ENCODE results near the gene COG4.

The COG4 gene

DNA sequence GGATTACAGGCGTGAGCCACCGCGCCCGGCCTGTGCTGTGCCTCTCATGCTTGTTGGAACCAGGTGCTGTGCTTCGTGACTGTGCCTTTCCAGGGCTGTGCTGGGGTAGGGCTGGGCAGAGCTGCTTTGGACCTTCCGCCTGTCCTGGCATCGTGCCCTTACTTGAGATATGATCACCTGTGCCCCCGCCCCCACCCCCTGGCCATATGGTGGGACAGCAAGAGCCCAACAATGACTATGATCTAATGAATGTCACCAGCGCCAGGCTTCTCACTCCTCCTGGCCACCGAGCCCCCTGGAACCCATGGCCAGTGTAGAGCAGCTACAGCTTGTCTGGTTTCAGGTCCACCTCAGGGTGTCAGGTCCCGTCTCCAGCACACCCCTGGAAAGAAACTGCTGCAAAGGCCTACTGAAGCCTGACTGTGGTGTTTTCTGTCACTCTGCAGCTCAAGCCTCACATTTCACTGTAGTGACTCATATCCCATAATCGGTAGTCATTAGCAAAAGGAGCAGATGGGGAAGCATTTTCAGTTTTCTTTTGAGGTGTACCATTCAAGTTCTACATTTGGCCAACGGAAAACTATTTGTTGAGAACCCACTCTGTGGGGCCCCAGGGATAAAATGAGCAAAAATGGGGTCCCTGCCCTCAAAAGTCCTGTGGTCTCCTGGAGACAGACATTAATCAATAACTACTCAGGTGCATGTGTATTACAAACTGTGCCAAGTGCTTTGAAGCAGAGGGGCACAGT lies 46.9 kb downstream of the COG4 start:
- DNase-seq: no peak

DNA sequence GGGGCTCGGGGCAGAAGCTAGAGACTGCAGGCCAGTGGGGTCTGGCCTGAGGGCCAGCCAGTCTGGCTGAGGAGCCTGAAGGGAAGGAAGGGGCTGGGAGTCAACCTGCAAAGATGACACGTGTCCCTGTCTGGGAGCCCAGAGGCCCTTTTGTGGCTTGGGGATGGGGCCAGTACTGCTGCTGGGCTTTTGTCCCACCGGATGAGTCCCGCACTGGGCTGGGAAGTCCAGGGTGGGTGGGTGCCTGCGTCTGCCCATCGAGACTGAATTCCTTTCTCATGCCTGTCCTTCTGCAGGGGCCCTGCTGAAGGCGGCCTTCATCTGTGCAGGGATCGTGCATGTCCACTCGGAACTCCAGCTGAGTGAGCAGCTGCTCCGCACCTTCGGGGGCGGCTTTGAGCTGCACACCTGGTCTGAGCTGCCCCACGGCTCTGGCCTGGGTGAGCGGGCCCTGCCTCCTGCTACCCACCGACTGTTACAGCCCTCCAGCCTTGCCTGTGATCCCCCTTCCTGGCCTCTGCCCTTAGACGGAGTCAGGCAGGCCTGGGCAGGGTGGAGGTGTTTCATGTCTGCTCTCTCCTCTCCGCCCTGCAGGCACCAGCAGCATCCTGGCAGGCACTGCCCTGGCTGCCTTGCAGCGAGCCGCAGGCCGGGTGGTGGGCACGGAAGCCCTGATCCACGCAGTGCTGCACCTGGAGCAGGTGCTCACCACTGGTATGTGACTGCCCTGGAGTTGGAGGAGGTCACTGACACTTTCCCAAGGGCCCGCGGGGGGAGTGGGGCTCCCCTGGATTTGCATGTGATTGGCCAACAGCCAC lies 48.1 kb downstream of the COG4 start:
- DNase-seq: no peak

DNA sequence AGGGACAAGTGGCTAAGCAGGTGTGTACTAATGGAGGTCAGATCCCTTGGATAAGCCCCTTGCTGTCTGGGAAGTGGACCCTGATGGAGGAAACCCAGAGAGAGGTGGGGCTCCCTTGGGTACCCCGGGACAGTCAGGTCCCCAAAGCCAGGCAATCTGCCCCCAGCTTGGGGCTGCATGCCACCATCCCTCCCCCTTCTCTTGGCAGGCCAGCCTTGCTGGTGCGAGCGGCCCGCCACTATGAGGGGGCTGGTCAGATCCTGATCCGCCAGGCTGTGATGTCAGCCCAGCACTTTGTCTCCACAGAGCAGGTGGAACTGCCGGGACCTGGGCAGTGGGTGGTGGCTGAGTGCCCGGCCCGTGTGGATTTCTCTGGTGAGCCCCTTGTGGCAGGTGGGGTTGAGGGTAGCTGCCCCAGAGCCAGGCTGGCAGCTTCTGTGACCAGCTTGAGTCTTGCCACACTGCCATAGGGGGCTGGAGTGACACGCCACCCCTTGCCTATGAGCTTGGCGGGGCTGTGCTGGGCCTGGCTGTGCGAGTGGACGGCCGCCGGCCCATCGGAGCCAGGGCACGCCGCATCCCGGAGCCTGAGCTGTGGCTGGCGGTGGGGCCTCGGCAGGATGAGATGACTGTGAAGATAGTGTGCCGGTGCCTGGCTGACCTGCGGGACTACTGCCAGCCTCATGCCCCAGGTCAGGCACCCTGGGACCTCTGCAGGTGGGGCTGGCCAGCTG lies 48.9 kb downstream of the COG4 start:
- DNase-seq: no peak

DNA sequence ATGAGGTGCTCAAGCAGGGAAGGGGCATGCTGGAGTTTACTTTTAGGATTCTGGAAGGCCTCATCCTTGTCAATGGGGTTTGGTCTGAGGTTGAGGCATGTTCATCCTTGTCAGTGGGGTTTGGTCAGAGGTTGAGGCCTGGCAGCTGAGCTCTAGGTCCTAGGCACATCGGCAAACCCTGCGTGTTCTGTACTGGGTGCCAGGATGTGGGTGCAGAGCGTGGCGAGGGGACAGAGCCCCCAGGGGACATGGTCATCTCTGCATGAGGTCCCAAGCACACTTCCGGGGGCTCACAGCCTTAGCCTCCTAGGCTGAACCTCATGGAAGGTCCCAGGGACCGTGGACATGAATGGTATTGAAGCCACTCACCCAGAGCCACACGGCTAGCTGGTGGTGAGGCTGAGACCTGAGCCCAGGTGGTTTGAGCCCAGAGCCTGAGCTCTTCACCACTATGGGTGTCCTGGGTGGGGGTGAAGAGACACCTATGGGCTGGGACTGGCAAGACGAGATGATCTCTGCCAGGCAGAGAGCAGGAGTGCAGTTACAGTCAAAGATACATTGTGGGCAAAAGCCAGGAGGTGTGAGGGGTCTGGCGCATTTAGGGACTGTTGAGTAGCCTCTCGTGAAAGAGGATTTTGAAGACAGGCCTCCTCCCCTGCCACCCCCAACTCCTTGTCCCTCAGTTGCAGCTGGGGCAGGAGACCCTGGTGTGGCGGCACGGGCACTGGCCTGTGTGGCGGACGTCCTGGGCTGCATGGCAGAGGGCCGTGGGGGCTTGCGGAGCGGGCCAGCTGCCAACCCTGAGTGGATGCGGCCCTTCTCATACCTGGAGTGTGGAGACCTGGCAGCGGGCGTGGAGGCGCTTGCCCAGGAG lies 49.7 kb downstream of the COG4 start:
- no peak for DNase-seq

DNA sequence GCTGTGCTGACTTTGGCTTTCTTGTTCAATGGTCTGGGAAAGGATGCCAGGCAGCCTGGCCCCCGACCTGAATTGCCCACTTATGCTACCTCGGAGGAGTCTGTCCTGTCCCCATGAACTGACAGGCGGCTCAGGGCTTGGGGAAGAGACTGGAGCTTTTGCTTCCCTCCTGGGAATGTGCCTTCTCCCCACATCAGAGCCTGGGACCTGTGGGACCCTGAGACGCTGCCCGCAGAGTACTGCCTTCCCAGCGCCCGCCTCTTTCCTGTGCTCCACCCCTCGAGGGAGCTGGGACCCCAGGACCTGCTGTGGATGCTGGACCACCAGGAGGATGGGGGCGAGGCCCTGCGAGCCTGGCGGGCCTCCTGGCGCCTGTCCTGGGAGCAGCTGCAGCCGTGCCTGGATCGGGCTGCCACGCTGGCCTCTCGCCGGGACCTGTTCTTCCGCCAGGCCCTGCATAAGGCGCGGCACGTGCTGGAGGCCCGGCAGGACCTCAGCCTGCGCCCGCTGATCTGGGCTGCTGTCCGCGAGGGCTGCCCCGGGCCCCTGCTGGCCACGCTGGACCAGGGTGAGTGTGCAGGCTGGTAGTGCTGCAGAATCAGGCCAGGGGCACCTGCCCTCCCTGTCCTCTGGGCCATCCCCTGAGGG lies 50.4 kb downstream of the COG4 start:
- DNase-seq: no peak

DNA sequence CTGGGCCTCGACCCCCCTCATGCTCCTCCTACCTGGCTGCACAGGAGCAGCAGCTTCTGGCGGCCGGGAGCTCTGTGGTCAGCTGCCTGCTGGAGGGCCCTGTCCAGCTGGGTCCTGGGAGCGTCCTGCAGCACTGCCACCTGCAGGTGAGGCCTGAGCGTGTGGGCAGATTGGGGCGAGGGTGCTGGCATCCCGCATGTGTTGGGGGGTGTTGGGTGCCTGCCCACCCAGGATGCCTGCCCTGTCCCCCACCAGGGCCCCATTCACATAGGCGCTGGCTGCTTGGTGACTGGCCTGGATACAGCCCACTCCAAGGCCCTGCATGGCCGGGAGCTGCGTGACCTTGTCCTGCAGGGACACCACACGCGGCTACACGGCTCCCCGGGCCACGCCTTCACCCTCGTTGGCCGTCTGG lies 52.4 kb downstream of the COG4 start:
- no peak for DNase-seq

DNA sequence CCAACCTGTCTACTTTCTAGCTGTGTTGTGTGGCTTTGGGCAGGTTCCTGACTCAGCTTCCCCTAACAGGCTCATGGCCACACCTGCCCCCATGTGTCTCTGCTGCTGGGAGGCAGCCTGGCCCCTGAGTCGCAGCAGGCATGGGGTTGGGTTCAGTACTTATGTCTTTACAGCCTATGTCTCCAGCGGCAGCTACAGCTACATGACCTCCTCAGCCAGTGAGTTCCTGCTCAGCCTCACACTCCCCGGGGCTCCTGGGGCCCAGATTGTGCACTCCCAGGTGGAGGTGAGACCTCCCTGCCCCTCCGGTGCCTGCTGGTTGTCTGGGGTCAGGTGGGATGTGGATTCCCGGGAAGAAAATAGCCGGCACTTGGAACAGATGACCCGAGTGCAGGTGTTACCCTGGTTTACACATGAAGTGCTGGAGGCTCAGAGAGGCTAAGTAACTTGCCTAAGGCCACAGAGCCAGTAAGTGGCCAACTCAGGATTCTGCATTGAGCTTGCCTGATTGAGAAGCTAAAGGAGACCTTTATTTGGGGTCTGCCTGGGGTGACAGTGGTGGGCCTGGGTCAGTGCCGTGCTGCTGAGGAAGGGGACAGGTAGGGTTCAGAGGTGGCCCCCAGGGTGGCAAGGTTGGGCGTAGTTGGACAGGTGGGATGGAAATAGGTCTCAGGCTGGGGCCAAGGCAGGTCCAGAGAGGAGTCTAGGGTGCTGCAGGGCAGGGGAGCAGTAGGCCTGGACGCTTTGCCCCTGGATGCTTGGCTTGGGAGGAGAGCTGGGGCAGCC lies 53.0 kb downstream of the COG4 start:
- no peak for DNase-seq

DNA sequence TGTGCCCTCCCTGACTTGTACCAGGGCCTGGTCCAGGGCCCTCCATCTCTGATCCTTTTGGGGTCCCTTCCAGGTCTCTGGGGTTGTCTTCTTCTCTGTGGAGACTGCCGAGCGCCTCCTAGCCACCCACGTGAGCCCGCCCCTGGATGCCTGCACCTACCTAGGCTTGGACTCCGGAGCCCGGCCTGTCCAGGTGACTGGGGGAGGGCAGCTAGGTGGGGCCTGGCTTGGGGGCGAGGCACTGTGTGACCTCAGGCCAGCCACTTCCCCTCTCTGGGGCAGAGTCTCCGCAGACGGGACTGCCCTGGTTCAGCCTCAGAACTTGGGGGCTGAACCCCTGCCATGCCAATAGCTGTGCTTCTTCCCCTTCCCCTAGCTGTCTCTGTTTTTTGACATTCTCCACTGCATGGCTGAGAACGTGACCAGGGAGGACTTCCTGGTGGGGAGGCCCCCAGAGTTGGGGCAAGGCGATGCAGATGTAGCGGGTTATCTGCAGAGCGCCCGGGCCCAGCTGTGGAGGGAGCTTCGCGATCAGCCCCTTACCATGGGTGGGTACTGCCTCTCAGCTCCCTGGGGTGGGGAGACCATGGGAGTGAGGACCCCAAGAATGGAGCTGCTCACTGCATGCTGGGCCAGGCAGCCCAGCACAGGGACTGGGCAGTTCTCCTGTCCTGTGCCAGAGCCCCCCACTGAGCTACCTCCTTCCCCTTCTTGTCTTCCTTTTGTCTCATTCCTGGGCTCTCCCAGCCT lies 54.4 kb downstream of the COG4 start:
- DNase-seq: no peak

DNA sequence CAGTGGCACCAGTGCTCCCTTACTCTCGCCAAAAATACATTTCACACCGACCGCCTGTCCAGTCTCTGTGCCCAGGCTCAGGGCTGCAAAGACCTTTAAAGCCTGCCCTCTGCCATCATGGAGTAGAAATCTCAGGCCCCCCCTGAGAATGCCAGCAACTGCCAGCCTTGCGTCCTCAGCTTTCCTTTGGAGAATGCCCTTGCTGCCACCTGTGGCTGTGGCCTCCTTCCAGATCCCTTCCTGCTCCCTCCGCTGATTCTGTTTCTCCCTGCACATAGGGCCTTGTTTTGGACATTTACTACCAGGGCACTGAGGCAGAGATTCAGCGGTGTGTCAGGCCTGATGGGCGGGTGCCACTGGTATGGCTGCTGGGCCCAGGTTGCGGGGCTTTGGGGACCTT lies 55.7 kb downstream of the COG4 start:
- DNase-seq: no peak

DNA sequence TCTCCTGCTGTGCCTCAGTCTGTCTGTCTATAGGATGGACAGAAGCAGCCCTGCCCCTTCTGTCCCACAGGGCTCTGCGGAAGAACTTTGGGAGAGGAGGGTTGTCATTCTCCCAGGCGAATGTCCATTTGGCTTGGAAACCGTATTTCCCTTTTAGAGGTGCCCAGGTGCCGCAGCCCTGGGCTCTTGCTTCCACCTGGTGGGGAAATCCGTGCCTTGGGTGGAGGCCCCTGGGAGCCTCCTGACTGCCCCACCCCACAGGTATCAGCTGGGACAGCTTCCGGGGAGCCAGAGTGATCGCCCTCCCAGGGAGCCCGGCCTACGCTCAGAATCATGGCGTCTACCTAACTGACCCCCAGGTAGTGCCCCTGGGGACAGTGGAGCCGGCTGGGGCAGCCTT lies 56.2 kb downstream of the COG4 start:
- DNase-seq: no peak

DNA sequence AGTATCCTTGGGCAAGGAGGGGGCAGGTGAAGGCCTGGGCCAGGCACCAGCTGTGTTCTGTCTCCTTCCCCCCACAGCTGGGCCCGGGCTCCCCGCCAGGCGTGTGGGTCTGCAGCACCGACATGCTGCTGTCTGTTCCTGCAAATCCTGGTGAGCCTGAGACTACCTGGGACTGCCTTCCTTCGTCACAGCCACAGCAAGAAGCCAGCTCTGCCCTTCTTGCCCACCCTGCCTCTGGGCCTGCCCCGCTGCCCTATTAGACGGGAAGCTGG lies 56.6 kb downstream of the COG4 start:
- DNase-seq: no peak

DNA sequence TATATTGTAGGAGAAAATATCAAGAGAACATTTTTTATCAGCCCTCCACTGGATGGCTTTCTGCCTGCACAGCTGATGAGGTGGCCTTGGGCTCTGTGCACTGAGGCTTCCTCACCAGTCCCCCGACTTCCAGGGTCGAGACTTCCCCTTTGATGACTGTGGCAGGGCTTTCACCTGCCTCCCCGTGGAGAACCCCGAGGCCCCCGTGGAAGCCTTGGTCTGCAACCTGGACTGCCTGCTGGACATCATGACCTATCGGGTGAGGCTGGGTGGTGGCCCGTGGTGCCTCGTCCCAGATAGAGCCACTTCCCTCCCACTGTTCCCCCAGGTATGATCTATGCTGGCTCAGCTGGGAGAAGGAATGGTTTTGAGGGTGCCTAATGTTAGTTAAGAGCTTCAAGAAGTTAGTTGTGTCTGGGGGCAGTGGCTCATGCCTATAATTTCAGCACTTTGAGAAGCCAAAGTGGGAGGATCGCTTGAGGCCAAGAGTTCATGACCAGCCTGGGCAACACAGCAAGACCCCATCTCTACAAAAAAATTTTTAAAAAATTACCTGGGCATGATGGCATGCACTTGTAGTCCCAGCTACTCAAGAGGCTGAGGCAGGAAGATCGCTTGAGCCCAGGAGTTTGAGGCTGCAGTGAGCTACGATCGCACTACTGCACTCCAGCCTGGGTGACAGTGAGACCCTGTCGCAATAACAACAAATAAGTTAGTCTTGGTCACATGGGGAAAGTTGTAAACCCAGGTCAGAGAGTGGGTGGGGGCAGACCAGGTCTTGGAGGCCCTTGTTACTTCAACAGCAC lies 57.2 kb downstream of the COG4 start:
- no peak for DNase-seq

DNA sequence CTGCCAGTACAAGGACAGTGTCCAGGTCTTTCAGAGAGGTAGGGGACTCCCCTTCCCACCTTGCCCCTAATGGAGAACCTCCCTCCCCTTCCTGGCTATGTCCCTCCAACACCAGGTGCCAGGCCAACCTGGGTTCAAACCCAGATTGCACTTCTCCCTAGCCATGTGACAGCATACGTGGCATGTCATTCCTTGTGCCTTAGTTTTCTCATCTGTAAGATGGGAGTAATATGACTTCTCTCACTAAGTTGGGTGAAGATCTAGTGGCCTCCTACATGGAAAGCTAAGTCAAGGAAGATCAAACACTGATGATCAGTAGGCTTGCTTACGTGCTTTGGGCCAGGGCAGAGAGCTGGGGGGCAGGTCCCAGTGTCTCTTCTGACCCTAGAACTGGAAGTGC lies 60.1 kb downstream of the COG4 start:
- no peak for DNase-seq

DNA sequence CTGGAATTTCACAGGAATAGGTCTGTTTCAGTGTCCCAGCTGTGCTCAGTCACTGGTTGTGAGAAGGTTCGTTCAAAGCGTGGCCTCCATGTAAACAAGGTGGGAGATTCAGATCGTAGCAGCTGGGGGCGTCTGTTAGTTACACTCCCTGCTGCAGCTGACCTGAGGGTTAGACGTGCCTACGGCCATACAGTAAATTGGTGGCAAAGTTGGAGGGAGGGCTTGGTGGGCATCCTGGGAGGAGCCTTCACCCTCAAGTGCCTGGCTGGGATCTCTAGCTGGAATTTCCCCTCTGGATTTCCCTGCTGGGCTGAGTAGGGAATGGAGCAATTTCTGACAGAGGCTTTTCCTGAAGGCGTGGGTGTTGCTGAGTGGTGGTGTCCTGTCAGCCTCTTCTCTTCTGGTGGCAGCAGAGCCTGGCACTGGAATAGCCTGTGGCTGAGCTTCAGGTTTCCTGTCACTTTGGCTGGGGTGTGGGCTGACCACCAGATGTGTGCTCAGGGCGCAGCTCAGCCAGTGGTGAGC lies 62.6 kb downstream of the COG4 start:
- no peak for DNase-seq

DNA sequence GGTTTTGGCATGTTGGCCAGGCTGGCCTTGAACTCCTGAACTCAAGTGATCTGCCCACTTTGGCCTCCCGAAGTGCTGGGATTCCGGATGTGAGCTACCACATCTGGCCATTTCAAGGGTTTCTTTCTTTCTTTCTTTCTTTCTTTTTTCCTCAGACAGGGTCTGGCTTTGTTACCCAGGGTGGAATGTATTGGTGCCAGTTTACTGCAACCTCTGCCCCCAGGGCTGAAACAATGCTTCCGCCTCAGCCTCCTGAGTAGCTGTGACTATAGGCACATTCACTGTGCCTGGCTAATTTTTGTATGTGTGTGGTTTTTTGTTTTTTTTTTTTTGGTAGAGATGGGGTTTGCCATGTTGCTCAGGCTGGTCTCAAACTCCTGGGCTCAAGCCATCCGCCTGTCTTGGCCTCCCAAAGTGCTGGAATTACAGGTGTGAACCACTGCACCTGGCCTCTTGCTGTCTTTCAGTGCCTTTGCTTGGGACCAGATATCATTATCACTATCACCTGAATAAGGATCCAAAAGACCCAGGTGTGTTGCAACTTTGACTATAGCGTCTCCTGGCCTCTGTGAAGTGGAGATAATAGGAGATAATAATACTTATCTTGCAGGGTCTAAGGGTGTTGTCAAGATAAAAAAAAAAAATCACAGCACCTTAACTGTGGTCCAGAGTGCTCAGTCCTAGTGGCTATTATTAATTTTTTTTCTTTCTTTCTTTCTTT lies 65.7 kb downstream of the COG4 start:
- no peak for DNase-seq

DNA sequence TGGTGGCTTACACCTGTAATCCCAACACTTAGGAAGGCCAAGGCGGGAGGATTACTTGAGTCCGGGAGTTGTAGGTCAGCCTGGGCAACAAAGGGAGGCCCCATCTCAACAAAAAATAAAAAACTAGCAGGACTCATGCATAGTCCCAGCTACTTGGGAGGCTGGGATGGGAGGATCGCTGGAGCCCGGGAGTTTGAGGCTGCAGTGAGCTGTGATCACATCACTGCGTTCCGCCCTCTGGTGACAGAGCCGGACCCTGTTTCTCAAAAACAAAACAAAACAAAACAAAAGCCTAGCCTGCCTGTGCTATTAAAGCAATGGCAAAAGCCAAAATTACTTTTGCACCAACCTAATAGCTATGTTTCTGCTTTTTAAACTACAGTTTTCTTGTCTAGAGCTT lies 67.4 kb downstream of the COG4 start:
- no peak for DNase-seq

DNA sequence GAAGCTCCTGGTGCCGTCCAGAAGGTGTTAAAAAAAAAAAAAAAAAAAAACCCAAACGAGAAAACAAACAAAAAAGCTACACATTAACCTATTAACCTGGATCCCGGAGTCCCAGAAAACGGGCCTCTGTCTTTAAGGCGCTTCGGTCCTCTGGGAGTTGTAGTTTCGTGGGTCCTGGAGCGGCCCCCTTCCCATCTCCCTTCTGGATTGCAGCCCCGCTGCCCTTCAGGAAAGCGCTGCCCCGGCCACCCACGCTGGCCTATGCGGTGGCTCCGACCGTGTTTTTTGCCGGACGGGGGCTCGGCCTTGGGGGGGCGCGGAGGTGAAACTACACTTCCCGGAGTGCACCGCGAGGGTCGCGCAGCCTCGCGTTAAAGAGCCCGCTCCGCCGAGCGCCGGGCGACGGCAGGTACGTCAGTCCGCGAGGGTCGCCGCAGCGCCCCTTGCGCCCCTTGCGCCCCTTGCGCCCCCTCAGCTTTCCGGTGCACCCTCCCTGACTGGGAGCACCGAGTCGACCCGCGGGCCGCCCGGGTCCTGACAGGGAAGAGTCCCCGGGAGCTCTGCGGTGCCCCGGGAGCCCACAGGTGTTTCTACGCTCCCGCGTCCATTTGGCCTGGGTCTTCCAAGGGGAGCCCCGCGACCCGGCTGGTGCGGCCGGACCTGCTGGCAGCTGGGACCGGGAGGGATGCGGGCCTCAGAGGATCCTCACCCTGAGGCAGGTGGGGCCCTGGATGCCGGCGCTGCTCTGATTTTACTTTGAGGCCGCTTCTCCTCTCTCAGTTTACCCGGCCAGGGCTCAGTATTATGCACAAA lies 68.9 kb downstream of the COG4 start, which contains the start of gene FCSK:
FCSK (plus strand) TSS at position 374 of the 813 bp plus-strand sequence. CDS start 8,596 bp downstream, outside the sequence.
- DNase-seq: peak; percentile 59 to 62

DNA sequence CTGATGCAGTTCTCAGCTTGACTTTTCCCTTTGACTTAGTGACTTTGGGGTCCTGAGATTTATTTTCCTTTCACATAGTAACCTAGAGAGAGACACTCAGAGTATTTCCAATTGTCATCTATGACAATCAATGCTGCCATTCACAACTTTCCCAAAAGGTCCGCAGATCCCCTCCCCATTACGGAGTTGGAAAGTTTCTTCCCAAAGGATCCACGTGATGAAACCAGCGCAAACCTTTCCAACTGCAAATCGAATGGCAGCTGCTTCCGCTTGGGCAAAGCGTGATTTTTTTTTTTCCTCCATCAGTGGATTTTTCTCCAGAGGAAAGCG lies 69.5 kb downstream of the COG4 start:
- peak in 1 of 2 experiments; percentile 17 for DNase-seq
